Keratinocyte (primary cell): ENCODE measurements around the gene DAZL. TPM values are rescaled to one million over a fixed set of nuclear protein-coding genes. Genes with fewer than 3 reads are reported as not detected.

Experiments
- DNase-seq: peaks from one replicate; pipeline ENCODE4 v3.0.0-alpha.2; 2011; ENCODE audit warnings: low read depth, missing footprints, low spot score
- FAIRE-seq: peaks from 2 replicates; lab custom pipeline; 2011; peaks lifted over from hg19 to GRCh38; lab: Jason Lieb, UNC
- H2AFZ ChIP-seq: 2 replicates; pipeline ENCODE4 v1.6.0; 2012; ENCODE audit warnings: low read length, control low read depth, inconsistent platforms; ENCODE audit not compliant: control insufficient read depth
- H3K27ac ChIP-seq: 2 replicates; pipeline ENCODE4 v1.5.1; 2011; ENCODE audit warnings: low read length; ENCODE audit not compliant: control insufficient read depth, insufficient read depth
- H3K27me3 ChIP-seq: 3 replicates; pipeline ENCODE4 v1.6.0; 2011; ENCODE audit warnings: low read length; ENCODE audit not compliant: control insufficient read depth, insufficient read depth; ENCODE audit errors: extremely low read depth
- H3K36me3 ChIP-seq, 2 experiments: 2 replicates in 1 of 2; 3 replicates in 1 of 2; pipeline ENCODE4 v1.5.1; 2011; ENCODE audit warnings: low read length in 2 of 2, mild to moderate bottlenecking in 1 of 2; ENCODE audit not compliant: control insufficient read depth in 2 of 2, insufficient read depth in 2 of 2; ENCODE audit errors: extremely low read depth in 1 of 2
- H3K4me1 ChIP-seq: 3 replicates; pipeline ENCODE4 v1.5.1; 2011; ENCODE audit warnings: low read length; ENCODE audit not compliant: control insufficient read depth, insufficient read depth; ENCODE audit errors: extremely low read depth
- H3K4me2 ChIP-seq: 3 replicates; pipeline ENCODE4 v1.6.0; 2011; ENCODE audit warnings: low read depth, low read length; ENCODE audit not compliant: control insufficient read depth, insufficient read depth; ENCODE audit errors: extremely low read depth
- H3K4me3 ChIP-seq, 3 experiments: fragments of 200-600 bp in 1 of 3; sonication (generic) in 1 of 3; 2 replicates in 2 of 3; 3 replicates in 1 of 3; pipeline ENCODE4 v1.5.1; 2011 to 2016; ENCODE audit warnings: low read length in 3 of 3, mild to moderate bottlenecking in 3 of 3, control low read depth in 2 of 3, inconsistent platforms in 1 of 3, low read depth in 1 of 3, mixed read lengths in 1 of 3, mixed run types in 1 of 3, moderate library complexity in 1 of 3; ENCODE audit not compliant: control insufficient read depth in 2 of 3, insufficient read depth in 2 of 3; ENCODE audit errors: extremely low read depth in 1 of 3
- H3K79me2 ChIP-seq: 2 replicates; pipeline ENCODE4 v1.6.0; 2012; ENCODE audit warnings: low read length; ENCODE audit not compliant: control insufficient read depth, insufficient read depth
- H3K9ac ChIP-seq: 3 replicates; pipeline ENCODE4 v1.6.0; 2011; ENCODE audit warnings: low read length; ENCODE audit not compliant: control insufficient read depth, insufficient read depth; ENCODE audit errors: extremely low read depth
- H3K9me1 ChIP-seq: 3 replicates; pipeline ENCODE4 v1.6.0; 2011; ENCODE audit warnings: low read length; ENCODE audit not compliant: control insufficient read depth, insufficient read depth; ENCODE audit errors: extremely low read depth
- H3K9me3 ChIP-seq: 2 replicates; pipeline ENCODE4 v1.5.1; 2012; ENCODE audit warnings: low read depth, low read length; ENCODE audit not compliant: control insufficient read depth
- H4K20me1 ChIP-seq: 3 replicates; pipeline ENCODE4 v1.6.0; 2011; ENCODE audit warnings: low read length; ENCODE audit not compliant: control insufficient read depth, insufficient read depth; ENCODE audit errors: extremely low read depth
- EZH2 ChIP-seq: IDR thresholded peaks from one replicate; pipeline ENCODE4 v1.6.1; 2012; ENCODE audit warnings: inconsistent platforms, mild to moderate bottlenecking, low read length, moderate library complexity
- dilution Hi-C: fragments of 300-500 bp; cut with MboI; formaldehyde crosslinking; loops from one replicate; pipeline ENCODE4 v1.7.0; 2020; ENCODE audit warnings: low sequenced_read_pairs; ENCODE audit not compliant: extremely low pct_ligation_motif_present
- polyA plus RNA-seq, 5 experiments: library from polyadenylated mRNA; depleted of rRNA in 3 of 5; stranded (reverse) in 3 of 5; stranded (forward) in 1 of 5; unstranded in 1 of 5; fragments of >200 nt; gene quantifications; 1 replicate in 1 of 5; 2 replicates in 3 of 5; 3 replicates in 1 of 5; pipeline versions ENCODE4 v1.2.1 to v1.2.3, GENCODE V29; 2011 to 2012; ENCODE audit warnings: missing spikeins in 2 of 5, low read depth in 1 of 5, low replicate concordance in 1 of 5
- TF ChIP-seq, protein P1 (sequence below), 3 experiments: IDR thresholded peaks in 1 of 3; conservative IDR thresholded peaks in 1 of 3; optimal IDR thresholded peaks in 1 of 3; 2 replicates in 2 of 3; 3 replicates in 1 of 3; pipeline versions ENCODE3 to v1.5.1; 2011; ENCODE audit warnings: low read length in 3 of 3, mild to moderate bottlenecking in 3 of 3, moderate library complexity in 2 of 3, control low read depth in 1 of 3, inconsistent platforms in 1 of 3; ENCODE audit not compliant: insufficient read depth in 2 of 3; ENCODE audit errors: extremely low read depth in 1 of 3

DAZL gene
- polyA plus RNA-seq, 1 donor (not counting 4 experiments of a cell fraction or from before 2014, with no cell fraction given), result not detected

DNA sequence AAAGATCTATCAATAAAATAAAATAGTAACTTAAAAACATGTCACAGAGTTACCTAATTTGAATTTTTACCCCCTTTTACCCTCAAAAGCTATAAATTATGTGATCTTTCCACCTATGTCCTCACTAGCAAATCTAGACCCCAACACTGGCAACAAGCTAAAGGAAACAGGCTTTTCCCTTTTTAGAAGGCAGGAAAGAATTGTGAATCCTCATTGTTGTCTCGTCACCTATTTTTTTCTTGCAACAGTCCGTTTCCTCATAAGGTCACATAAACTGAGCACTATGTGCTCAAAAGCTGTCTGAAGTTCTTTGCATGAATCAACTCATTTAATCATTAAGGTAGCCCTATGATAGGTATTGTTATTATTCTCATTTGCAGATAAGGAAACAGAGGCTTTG, 34.6 kb upstream of the DAZL start:
- Histone ChIP-seq H2AFZ (no peak overlapping the region), H3K9me3 (no peaks in the 10 kb centered on the region), H4K20me1 (no peaks in the 10 kb centered on the region), H3K4me2 (no peak overlapping the region), H3K9ac (no peak overlapping the region), H3K27me3 (no peaks in the 10 kb centered on the region), H3K4me1 (no peaks in the 10 kb centered on the region), H3K9me1 (no peaks in the 10 kb centered on the region), H3K4me3 (no peak overlapping the region), H3K27ac (no peak overlapping the region), H3K36me3 (no peaks in the 10 kb centered on the region), H3K79me2 (no peaks in the 10 kb centered on the region)
- FAIRE-seq (no peak), DNase-seq (no peak)
- no peak for TF ChIP-seq EZH2
- TF ChIP-seq, protein P1, sequence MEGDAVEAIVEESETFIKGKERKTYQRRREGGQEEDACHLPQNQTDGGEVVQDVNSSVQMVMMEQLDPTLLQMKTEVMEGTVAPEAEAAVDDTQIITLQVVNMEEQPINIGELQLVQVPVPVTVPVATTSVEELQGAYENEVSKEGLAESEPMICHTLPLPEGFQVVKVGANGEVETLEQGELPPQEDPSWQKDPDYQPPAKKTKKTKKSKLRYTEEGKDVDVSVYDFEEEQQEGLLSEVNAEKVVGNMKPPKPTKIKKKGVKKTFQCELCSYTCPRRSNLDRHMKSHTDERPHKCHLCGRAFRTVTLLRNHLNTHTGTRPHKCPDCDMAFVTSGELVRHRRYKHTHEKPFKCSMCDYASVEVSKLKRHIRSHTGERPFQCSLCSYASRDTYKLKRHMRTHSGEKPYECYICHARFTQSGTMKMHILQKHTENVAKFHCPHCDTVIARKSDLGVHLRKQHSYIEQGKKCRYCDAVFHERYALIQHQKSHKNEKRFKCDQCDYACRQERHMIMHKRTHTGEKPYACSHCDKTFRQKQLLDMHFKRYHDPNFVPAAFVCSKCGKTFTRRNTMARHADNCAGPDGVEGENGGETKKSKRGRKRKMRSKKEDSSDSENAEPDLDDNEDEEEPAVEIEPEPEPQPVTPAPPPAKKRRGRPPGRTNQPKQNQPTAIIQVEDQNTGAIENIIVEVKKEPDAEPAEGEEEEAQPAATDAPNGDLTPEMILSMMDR (optimal IDR thresholded peaks at IDR 0.05 in 1 of 3, IDR thresholded peaks at IDR 0.05 in 1 of 3, conservative IDR thresholded peaks at IDR 0.05 in 1 of 3; ENCODE audit: extremely low read depth in 1 of 3, insufficient read depth in 2 of 3, low read length in 3 of 3), result no peak
- dilution Hi-C loops, result no loop called here

DNA sequence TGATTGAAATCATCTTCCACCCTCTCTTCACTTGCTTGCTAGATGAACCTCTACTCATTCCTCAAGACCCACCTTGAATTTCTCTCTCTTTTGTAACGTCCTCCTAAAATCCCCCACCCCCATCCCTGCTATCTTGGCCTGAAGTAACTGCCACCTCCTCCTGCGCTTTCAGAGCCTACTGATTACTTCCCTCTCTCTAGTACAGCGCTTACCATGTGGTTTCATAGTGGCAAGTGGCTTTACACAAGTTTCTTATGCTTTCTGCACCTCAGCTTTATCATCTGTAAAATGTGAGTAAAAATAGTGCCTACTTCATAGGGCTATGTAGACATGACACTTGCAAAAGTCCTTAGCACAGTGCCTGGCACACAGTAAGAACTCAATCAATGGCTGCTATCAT, 28.7 kb upstream of the DAZL start:
- Histone ChIP-seq H3K9me3 (no peaks in the 10 kb centered on the region), H4K20me1 (no peaks in the 10 kb centered on the region), H3K4me3 (no peak overlapping the region), H3K36me3 (no peaks in the 10 kb centered on the region), H3K9ac (no peak overlapping the region), H3K4me2 (no peak overlapping the region), H3K27ac (no peak overlapping the region), H2AFZ (no peak overlapping the region), H3K79me2 (no peaks in the 10 kb centered on the region), H3K4me1 (no peaks in the 10 kb centered on the region), H3K27me3 (no peaks in the 10 kb centered on the region), H3K9me1 (no peaks in the 10 kb centered on the region)
- dilution Hi-C loops, result no loop called here
- no peak for TF ChIP-seq EZH2
- TF ChIP-seq, protein P1 (optimal IDR thresholded peaks at IDR 0.05 in 1 of 3, IDR thresholded peaks at IDR 0.05 in 1 of 3, conservative IDR thresholded peaks at IDR 0.05 in 1 of 3; ENCODE audit: extremely low read depth in 1 of 3, insufficient read depth in 2 of 3, low read length in 3 of 3), result no peak
- no peak for FAIRE-seq
- DNase-seq, result no peak
